Activated naive CD4-positive, alpha-beta T cell treated with anti-CD3 and anti-CD28 coated beads, Interleukin-2, amount 10 ng/mL, durations not matched to agents 7 days and 5 days (primary cell): ENCODE results near the gene ZNF566.
A peak's percentile ranks its signal among the peaks of the same experiment; 100 is the strongest.
"Not testable (repeated sequence)": the region's sequence is repeated elsewhere in the genome, so short reads cannot be mapped to it uniquely, and the experiment has no call there.

Source experiments
- CTCF ChIA-PET: fragments of 350-600 bp; sonication (Branson Sonifier 250); formaldehyde crosslinking; loops from one replicate; lab custom pipeline; 2021; ENCODE audit warnings: antibody characterized with exemption; lab: Charles Lee
- DNase-seq: peaks from one replicate; pipeline ENCODE4 v3.0.0-alpha.2; 2020
- H3K27ac Mint-ChIP-seq: one replicate; pipeline ENCODE4 v1.8.0; 2021; ENCODE audit warnings: mild to moderate bottlenecking, moderate library complexity, mixed read lengths
- H3K27me3 Mint-ChIP-seq: one replicate; pipeline ENCODE4 v1.8.0; 2021; ENCODE audit warnings: mild to moderate bottlenecking, mixed read lengths
- H3K36me3 Mint-ChIP-seq: one replicate; pipeline ENCODE4 v1.8.0; 2021; ENCODE audit warnings: mixed read lengths
- H3K4me1 Mint-ChIP-seq: one replicate; pipeline ENCODE4 v1.8.0; 2021; ENCODE audit warnings: mixed read lengths
- H3K4me3 Mint-ChIP-seq: one replicate; pipeline ENCODE4 v1.8.0; 2021; ENCODE audit warnings: mild to moderate bottlenecking, moderate library complexity, mixed read lengths
- H3K9me3 Mint-ChIP-seq: one replicate; pipeline ENCODE4 v1.8.0; 2021; ENCODE audit warnings: mixed read lengths

Gene ZNF566

GRCh38 chr19:36489118-36489919, at the start of gene ZNF566:
TSS of gene ZNF566 (minus strand) at chr19:36489561. CDS start at chr19:36476557, 13,004 bp downstream.
- CTCF ChIA-PET, result no interaction called here

GRCh38 chr19:36528921-36529518, 39.7 kb upstream of the ZNF566 start:
- Mint-ChIP-seq H3K27me3 (no peaks in the 10 kb centered on the region), H3K4me1 (peaks cover 23% of the 10 kb centered on the region), H3K4me3 (peak overlapping the region; percentile 98), H3K27ac (peak overlapping the region; percentile 97), H3K36me3 (peaks cover 48% of the 10 kb centered on the region), H3K9me3 (peaks cover 40% of the 10 kb centered on the region)
- CTCF ChIA-PET, result no interaction called here
- DNase-seq, result peak; percentile 22

More at GRCh38 chr19:36489118-36489919, at the start of gene ZNF566:
- DNase-seq, result peak; percentile 96
- Mint-ChIP-seq H3K27me3 (no peaks in the 10 kb centered on the region), H3K4me3 (peak within 1 kb of the TSS; percentile 96), H3K36me3 (peaks cover 38% of the 10 kb centered on the region), H3K27ac (peak within 1 kb of the TSS; percentile 97), H3K4me1 (peaks cover 33% of the 10 kb centered on the region), H3K9me3 (peaks cover 32% of the 10 kb centered on the region)

GRCh38 chr19:36528194-36528920, 39.0 kb upstream of the ZNF566 start, which contains the start of gene ZNF260:
TSS of gene ZNF260 (minus strand) at chr19:36528271. CDS start at chr19:36515238, 13,033 bp downstream.
- CTCF ChIA-PET, result interaction anchor here (0.5 kb wide), 1 partner anchor 26 kb away, joined by 3 read pairs; no protein-coding TSS in a partner anchor
- Mint-ChIP-seq H3K36me3 (peaks cover 47% of the 10 kb centered on the region), H3K9me3 (peaks cover 36% of the 10 kb centered on the region), H3K27me3 (no peaks in the 10 kb centered on the region), H3K4me3 (peak within 1 kb of the TSS; percentile 98), H3K4me1 (peaks cover 23% of the 10 kb centered on the region), H3K27ac (peak within 1 kb of the TSS; percentile 97)
- peak; percentile 94 for DNase-seq

- DNase-seq, result no peak
- CTCF ChIA-PET, result no interaction called here
- H3K36me3 Mint-ChIP-seq, result peaks cover 48% of the 10 kb centered on the region
- peak overlapping the region; percentile 98 for H3K4me3 Mint-ChIP-seq
- H3K27me3 Mint-ChIP-seq, result no peaks in the 10 kb centered on the region
- peaks cover 23% of the 10 kb centered on the region for H3K4me1 Mint-ChIP-seq
- peaks cover 37% of the 10 kb centered on the region for H3K9me3 Mint-ChIP-seq
- peak overlapping the region; percentile 97 for H3K27ac Mint-ChIP-seq
Observed at GRCh38 chr19:36527873-36528193, 38.5 kb upstream of the ZNF566 start.

- H3K36me3 Mint-ChIP-seq, result peaks cover 50% of the 10 kb centered on the region
- no peaks in the 10 kb centered on the region for H3K27me3 Mint-ChIP-seq
- CTCF ChIA-PET, result no interaction called here
- H3K9me3 Mint-ChIP-seq, result peaks cover 39% of the 10 kb centered on the region
- H3K27ac Mint-ChIP-seq, result peak overlapping the region; percentile 97
- H3K4me1 Mint-ChIP-seq, result peaks cover 23% of the 10 kb centered on the region
- H3K4me3 Mint-ChIP-seq, result peak overlapping the region; percentile 98
- DNase-seq, result no peak
Observed at GRCh38 chr19:36527341-36527740, 38.0 kb upstream of the ZNF566 start.

GRCh38 chr19:36526581-36526980, 37.2 kb upstream of the ZNF566 start:
- Mint-ChIP-seq H3K36me3 (peaks cover 55% of the 10 kb centered on the region), H3K9me3 (peaks cover 40% of the 10 kb centered on the region), H3K27ac (no peak overlapping the region), H3K4me3 (peak overlapping the region; percentile 54), H3K27me3 (no peaks in the 10 kb centered on the region), H3K4me1 (peaks cover 23% of the 10 kb centered on the region)
- no peak for DNase-seq
- CTCF ChIA-PET, result no interaction called here

GRCh38 chr19:36524617-36525016, 35.3 kb upstream of the ZNF566 start:
- no peak for DNase-seq
- Mint-ChIP-seq H3K4me3 (no peak overlapping the region), H3K9me3 (peaks cover 45% of the 10 kb centered on the region), H3K27ac (no peak overlapping the region), H3K4me1 (peaks cover 23% of the 10 kb centered on the region), H3K36me3 (peaks cover 63% of the 10 kb centered on the region), H3K27me3 (no peaks in the 10 kb centered on the region)
- CTCF ChIA-PET, result no interaction called here

- peaks cover 52% of the 10 kb centered on the region for H3K36me3 Mint-ChIP-seq
- DNase-seq, result no peak
- H3K9me3 Mint-ChIP-seq, result peaks cover 67% of the 10 kb centered on the region
- no peaks in the 10 kb centered on the region for H3K27me3 Mint-ChIP-seq
- no peak overlapping the region for H3K4me3 Mint-ChIP-seq
- no peaks in the 10 kb centered on the region for H3K4me1 Mint-ChIP-seq
- no peak overlapping the region for H3K27ac Mint-ChIP-seq
- CTCF ChIA-PET, result no interaction called here
Observed at GRCh38 chr19:36514012-36514612, 24.8 kb upstream of the ZNF566 start.

GRCh38 chr19:36508325-36508724, 19.0 kb upstream of the ZNF566 start:
- Mint-ChIP-seq H3K27me3 (no peaks in the 10 kb centered on the region), H3K4me3 (no peak overlapping the region), H3K27ac (no peak overlapping the region), H3K9me3 (peaks cover 47% of the 10 kb centered on the region), H3K36me3 (peaks cover 8% of the 10 kb centered on the region), H3K4me1 (no peaks in the 10 kb centered on the region)
- no peak for DNase-seq
- CTCF ChIA-PET, result no interaction called here

GRCh38 chr19:36501973-36502372, 12.6 kb upstream of the ZNF566 start:
- peaks cover 2% of the 10 kb centered on the region for H3K36me3 Mint-ChIP-seq
- CTCF ChIA-PET, result no interaction called here
- no peaks in the 10 kb centered on the region for H3K4me1 Mint-ChIP-seq
- H3K4me3 Mint-ChIP-seq, result no peak overlapping the region
- H3K27ac Mint-ChIP-seq, result no peak overlapping the region
- no peak for DNase-seq
- no peaks in the 10 kb centered on the region for H3K27me3 Mint-ChIP-seq
- H3K9me3 Mint-ChIP-seq, result peaks cover 49% of the 10 kb centered on the region

GRCh38 chr19:36497001-36497400, 7.6 kb upstream of the ZNF566 start:
- H3K4me3 Mint-ChIP-seq, result no peak overlapping the region
- peaks cover 33% of the 10 kb centered on the region for H3K9me3 Mint-ChIP-seq
- H3K27ac Mint-ChIP-seq, result no peak overlapping the region
- H3K27me3 Mint-ChIP-seq, result no peaks in the 10 kb centered on the region
- DNase-seq, result no peak
- peaks cover 6% of the 10 kb centered on the region for H3K36me3 Mint-ChIP-seq
- CTCF ChIA-PET, result interaction anchor here (1.1 kb wide), 1 partner anchor 369 kb away, joined by 3 read pairs; no protein-coding TSS in a partner anchor
- no peaks in the 10 kb centered on the region for H3K4me1 Mint-ChIP-seq

GRCh38 chr19:36492689-36493453, 3.5 kb upstream of the ZNF566 start:
- peak; percentile 47 for DNase-seq
- Mint-ChIP-seq H3K4me1 (peaks cover 23% of the 10 kb centered on the region), H3K9me3 (peaks cover 27% of the 10 kb centered on the region), H3K36me3 (peaks cover 20% of the 10 kb centered on the region), H3K27ac (peak overlapping the region; percentile 8)
- CTCF ChIA-PET, result interaction anchor here (0.6 to 1.1 kb wide), 3 partner anchors 9 to 115 kb away, joined by 3 to 4 read pairs (median 3); no protein-coding TSS in a partner anchor
- not testable (repeated sequence) for H3K27me3 Mint-ChIP-seq, H3K4me3 Mint-ChIP-seq

- H3K4me3 Mint-ChIP-seq, H3K27me3 Mint-ChIP-seq, DNase-seq, CTCF ChIA-PET: not testable (repeated sequence)
- peak overlapping the region; percentile 97 for H3K27ac Mint-ChIP-seq
- H3K36me3 Mint-ChIP-seq, result peaks cover 32% of the 10 kb centered on the region
- peaks cover 28% of the 10 kb centered on the region for H3K9me3 Mint-ChIP-seq
- H3K4me1 Mint-ChIP-seq, result peaks cover 32% of the 10 kb centered on the region
Observed at GRCh38 chr19:36490846-36491245, 1.5 kb upstream of the ZNF566 start.
